Measurements from ENCODE around the gene MMP28.

Gene MMP28

DNA sequence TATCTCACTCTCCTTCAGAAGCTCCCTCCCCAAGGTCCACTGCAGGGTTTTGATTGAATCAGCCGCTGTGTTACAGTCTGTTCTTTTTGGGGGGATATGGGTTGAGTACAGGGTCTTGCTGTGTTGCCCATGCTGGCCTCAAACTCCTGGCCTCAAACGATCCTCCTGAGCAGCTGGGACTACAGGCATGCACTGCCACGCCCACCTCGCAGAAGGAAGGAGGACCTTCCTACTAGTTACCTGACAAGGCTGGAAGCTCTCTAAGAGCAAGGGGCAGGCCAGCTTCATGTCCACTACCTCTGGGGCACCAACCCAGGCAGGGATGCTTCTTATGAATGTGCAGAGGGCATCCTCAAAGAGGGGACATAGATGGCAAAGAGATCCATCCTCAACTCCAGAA, 1.9 kb upstream of the MMP28 start:
- no peak for DNase-seq

DNA sequence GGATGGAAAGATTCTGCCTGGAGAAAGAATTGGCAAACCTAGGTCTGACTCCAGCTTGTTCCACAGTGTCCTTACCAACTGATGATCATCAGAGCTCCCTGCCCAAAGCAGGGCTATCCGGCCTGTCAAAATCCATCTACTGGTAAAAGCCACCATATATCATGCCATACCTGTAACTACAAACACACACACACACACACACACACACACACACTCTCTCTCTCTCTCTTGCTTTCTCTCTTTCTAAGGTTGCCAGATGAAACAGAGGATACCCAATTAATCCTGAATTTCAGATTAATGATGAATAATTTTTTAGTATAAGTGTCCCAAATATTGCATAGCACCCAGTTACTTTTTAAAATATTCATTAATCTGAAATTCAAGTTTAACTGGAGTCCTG, 1.5 kb upstream of the MMP28 start:
- no peak for DNase-seq

DNA sequence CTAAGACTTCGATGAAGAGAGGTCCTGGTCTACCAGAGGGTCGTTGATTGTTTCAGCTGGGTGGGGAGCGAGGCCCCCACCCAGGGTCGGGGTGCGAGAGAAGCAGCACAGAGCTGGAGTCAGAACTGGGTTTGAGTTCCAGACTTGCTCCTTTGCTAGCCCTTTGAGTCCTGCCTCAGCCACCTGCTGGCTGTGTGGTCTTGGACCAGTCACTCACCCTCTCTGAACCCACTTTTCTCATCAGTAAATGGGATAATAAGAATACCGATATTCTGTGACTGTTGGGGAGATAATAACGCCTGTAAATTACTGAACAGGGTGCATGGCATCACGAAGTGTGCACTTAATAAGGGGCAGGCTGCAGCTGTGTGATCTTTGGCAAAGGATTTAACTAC, 427 bp upstream of the MMP28 start:
- DNase-seq = no peak

DNA sequence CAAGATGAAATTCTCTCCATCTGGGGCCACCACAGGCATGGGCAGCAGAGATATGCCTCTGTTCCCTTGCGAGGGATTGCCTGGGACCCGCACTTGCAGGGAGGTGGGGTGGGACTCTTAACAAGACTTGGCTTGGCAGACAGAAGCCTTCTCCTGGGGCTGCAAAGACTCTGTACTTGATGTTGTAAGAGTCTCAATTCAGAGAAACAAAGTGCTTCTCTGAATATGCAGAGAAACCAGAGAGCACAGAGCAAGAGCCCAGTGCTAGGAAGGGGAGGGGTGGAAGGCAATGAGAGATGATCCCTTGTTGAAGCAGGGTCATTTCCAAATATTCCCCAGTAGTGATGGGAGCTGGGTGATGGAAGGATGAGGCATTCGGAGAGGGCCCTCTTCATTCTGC, 2.2 kb downstream of the MMP28 start:
- DNase-seq = no peak

DNA sequence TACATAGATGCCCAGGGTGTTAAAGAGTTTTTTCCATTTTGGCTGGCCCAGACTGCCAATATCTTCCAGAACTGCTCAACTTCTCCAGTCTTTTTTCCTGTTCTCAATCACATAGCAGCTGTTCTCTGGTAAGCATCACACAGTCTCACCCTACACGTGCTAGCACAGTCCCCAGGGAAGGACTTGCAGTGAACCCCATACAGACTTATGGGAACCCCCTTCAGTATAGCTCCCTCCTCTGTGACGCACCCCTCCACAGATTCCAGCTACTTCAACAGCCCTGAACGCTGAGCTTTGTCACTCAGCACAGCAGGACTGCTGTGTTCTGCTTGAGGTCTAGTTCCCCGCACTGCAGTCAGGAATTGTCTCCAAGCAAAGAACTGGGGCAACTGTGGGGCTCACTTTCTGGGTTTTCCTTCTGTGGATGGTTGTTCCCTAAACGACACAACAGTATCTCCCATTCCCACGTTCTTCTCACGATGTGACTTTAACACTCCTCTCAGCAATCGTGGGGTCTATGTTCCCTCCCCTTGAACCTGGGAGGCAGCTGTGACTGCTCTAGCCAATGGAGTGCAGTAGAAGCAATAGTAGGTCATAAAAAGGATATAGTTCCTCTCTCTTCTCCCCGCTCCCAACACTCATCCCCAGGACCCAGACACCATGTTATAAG, 3.6 kb downstream of the MMP28 start:
- no peak for DNase-seq

DNA sequence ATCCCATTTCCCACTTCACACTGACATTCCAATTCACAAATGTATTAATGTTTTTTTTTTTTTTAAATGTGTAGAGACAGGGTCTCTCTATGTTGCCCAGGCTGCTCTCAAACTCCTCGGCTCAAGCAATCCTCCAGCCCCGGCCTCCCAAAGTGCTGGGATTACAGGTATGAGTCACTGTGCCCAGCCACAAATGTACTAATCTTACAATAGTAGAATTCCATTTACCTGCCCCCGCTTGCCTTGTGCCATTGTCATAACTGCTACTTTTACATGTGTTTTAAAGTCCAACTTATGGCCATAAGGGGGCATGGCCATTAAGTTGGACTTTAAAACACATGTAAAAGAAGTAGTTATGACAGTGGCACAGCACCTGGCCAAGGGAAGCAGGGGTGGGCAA, 4.6 kb downstream of the MMP28 start:
- DNase-seq = no peak

DNA sequence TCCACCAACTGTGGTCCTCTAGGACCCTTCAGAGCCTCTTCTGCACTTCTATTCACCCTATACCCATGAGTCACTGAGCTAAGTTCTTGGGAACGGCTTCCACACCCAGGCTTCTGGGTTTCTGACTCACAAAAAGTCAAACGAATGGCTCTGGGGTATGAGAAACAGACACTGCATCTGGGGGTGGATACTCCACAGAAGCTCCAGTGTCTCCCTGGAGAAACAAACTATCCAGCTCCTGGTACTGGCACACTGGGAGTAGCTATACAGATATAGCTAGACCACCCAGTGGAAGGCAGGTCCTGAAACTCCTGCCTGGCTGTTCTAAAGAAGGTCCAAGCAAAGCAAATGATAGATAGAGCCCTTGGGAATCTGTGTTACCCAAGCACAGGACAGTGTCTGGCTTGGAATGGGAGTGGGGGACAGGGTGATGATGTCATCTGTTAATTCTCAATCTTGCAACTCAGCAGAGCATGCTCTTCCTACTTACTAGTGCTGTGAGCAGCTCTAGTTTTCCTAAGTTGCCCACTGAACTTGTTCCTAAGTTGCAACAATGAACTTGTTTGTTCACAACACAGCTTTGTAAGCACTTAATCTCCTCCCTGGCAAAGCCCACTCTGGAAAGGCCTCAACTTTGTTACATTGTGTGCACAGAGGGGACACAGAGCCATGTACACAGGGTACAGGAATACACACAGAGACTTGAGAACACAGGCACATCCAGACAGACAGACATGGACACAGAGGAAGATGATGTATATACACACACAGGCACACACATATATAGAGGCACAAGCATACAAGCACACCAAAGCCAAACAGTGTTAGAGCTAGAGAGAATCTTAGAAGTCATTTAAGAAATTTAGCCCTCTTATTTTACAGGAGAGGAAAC, 6.7 kb downstream of the MMP28 start:
- DNase-seq = no peak

DNA sequence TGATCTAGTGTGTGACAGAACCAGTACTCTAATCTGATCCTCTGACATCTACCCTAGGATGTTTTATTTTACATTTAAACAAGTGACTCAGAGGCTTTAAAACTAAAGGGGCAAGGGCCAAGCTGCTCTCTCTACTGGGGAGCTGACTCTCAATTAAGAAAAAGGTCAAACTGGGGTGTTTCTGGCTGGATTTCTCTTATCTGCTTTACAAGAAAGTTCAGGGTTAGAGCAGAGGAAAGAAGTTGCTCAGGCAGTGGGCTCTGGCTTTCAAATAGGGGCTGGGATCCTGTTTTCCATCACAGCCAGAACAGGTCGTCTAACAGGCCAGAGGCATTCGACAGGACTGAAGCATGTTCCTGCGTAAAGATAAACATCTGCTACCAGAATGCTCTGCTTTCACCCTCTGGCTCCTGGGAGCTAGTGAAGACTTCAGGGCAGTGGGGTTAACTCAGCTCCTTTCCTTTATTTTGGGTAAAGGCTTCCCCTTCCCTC, 8.5 kb downstream of the MMP28 start:
- DNase-seq = no peak

DNA sequence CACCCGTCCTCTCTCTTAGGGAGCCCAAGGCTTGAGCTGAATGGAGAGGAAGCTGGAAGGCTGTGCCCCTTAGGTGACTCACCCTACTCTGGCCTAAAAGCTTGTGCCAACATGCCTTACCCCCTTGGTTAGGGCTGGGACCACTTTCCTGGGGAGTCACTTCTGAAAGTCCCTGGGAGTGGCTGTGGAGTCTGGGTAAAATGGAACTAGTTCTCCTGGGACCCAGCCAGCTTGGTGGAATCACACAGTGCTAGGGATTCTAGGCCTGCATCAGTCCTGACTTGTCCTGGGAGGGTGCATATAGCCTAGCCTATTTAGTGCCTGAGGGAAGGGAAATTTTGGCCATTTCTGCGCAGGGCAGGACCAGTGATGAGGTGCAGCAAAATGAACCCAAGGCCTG, 10.5 kb downstream of the MMP28 start:
- DNase-seq = no peak

DNA sequence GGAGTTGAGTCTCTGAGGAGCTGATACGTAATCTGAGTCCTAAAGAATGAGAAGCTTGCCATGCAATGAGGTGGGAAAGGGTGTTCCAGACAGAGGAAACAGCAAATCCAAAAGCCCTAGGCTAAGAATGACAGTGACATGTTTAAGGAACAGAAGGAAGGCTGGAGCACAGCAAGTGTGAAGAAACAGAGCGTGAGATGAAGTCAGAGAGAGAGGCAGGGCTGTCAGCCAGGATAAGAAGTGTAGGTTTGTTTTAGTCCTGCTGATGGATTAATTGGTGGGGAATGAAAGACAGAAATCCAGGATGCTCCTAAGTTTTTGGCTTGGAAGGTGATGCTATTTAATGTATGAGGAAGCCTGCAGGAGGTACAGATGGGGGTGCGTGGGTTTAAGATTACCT, 14.5 kb downstream of the MMP28 start:
- DNase-seq = no peak

DNA sequence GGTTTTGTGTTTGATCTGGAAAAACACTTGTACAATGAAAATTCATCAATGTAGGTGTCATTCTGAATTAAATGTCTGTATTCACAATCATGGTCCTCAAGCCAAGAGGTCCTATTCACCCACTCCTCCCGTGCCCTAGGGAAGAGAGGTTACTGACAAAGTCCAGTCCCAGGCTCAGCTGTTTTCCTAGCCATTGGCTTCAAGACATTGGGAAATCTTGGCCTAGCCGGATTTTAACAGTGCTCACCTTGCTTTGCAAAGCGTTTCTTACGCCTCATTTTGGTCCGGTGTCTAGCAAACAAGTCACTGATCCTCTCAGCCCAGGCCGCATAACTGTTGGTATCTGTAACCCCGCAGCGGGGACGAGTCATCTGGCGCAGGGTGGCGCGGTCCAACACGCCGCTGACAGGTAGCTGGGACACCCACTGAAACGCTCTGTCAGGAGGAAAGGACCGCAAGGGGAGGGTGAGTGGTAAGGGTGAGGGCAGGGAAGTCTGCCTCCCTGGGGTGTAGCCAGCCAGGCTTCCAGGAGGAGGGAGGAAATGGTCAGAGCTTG, 16.7 kb downstream of the MMP28 start:
- DNase-seq = no peak

DNA sequence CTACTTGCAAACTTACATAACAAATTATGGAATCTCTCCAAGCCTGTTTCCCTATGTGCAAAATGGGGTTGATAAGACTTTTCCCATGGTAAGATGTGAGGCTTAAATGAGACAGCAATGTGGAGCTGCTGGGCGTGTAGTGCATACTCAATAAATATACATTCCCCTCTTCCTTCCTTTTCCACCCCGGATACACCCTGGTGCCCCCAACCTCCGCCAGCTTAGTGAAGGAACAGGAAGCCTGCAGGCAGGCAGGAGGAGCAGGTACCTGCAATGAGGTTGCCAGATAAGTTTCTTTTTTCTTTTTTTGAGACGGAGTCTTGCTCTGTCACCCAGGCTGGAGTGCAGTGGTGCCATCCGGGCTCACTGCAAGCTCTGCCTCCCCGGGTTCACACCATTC, 19.9 kb downstream of the MMP28 start:
- no peak for DNase-seq

DNA sequence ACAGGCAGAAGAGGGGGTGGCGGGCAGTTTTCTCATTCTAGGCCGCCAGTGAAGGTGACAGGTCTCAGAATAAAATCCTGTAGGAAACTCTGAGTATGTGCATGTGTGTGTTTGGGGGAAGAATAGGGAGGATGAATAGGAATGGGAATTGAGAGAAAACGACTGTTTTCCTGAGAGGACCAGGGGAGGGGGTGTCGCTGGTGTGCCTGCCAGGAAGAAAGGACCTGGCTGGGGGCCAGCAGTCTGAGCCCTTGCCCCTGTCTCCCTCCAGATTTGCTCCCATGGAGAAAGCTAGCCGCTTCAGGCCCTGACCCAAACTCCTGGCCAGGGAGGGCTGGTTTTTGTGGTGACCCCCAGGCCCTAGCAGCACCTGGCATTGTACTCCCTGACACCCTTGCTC, 20.4 kb downstream of the MMP28 start:
- DNase-seq = no peak

DNA sequence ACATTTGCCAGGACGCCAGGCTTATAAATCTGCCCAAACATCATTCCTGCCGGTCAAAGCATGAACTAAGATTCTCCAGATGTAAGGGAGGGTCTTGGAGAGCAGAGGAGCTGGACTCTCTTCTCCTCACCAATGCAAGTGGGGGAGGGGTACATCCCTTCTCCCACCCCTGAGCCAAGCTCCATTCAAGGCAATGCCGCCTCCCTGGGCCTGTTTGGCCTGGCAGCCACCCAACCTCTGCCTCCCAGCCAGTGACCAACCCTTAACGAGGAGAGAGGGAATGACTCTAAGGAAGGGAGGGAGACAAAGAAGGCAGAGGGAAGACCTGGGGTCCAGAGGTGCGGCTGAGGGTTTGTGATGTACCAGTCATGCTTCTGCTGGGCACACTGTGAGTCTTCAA, 20.9 kb downstream of the MMP28 start:
- DNase-seq = no peak

DNA sequence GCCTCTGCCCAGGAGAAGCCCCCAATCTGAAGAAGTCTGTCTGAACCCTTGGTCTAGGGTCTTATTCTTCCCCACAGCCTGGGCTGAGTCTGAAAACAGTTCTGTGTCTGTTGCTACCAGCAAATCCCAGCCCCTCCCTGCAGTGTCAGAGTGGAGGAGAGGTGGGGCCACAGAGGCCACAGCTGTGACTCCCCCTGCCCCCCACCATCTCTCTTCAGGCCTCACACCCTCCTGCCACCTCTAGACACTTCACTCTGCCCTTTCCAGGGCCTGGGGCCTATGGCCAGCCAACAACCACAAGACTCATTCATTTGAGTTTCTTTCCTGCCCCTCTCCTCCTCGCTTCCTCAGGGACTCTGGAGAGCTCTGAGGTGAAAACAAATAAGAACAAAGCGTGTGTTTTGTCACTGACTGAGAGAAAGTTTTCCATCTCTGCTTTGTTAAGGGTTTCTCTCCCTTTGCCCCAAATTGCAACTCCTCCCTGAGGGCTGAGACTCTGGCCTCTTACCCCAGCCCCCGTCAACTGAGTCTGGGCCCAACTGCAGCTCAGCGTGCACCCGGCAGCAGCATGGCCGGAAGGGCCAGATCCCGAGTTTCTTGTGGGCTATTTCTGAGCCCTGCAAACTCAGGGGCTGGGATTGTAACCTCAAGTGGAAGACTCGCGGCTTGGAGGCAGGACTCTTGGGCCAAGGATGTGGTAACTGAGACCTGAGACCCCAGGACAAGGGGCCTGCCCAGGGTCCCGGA, 21.6 kb downstream of the MMP28 start:
- DNase-seq = no peak

DNA sequence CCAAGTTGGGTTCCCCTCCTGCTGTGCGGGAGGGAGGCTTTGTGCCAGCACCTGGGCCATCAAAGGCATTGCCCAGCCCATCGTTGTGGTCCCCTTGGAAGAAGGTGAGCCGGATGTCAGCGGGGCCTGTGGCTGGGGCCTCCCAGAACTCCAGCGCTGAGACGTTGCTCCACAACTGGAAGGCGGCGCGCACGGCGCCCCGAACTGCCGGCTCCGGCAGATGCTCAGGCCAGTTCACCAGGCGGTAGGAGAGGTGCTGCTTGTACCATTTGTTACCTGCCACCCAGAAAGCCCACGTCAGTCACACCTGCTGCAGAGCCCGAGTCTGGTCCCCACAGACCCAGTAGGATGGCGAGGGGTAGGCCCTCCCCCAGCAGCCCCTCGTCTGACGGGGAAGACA, 22.3 kb downstream of the MMP28 start:
- DNase-seq = no peak

DNA sequence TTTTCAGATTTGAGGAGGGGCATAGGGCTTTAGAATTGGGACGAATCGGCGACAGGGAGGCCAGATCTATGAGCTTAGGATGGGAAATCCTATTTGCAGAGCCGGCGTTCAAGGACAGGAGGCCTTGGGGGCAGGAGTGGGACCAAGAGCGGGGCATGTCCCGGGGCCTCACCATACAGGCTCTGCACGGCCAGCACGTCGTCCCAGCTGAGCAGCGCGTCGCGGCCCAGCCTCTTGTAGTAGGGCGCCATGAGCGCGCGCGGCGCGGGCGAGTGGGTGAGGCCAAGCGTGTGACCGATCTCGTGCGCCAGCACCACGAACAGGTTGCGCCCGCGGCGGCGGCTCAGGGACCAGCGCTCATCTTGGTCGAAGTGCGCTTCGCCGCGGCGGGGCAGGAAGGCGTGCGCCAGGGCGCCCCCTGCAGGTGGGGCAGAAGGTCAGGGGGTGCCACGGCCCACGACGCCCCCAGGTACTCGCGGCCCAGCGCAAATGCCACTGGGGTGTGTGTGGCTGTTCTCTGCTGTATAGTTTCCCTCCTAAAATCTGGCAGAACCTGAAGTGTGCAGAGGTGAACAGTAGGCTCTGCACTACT, 25.4 kb downstream of the MMP28 start:
- DNase-seq = no peak

DNA sequence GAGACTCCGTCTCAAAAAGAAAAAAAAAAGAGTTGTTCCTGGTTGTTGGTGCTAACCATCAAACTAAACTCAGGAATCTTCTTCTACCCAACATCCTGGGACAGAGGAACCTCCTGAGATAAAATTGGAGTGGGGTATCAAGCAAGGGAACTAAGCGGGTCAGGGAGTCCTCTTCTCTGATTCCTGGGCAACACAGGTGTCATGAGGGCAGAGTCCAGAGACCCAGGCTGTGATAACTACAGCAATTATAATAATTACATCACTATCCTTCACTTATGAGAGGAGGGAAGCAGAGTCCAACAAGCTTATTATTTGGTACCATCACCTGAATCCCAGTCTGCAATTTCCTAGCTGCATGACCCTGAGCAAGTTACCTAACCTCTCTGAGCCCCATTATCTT, 26.6 kb downstream of the MMP28 start:
- DNase-seq = no peak

DNA sequence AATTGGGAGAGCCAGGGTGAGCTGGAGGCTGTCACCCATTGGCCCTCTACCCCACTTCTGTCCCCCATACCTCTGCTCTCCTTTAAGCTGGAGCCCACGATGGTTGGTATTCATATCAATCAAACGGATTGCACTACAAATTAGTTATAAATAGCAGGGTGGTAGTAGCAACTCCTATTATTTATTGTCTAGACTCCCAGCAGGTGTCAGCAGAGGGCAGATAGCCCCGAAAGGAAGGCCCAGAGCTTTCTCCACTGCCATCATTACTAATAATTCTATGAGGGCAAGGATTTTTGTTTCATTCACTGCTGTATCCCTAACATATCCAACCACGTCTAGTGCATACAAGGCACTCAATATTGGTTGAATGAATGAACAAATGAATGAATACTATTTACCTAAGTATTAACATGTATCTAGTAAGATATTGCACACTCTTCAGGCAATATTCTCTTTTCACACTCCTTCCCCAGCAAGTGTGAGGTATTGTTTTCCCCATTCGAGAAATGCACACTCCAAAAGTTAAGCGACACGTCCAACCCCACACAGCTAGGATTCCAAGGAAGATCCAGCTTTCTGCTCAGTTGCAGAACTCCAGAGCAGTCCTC, 28.4 kb downstream of the MMP28 start:
- DNase-seq = no peak

DNA sequence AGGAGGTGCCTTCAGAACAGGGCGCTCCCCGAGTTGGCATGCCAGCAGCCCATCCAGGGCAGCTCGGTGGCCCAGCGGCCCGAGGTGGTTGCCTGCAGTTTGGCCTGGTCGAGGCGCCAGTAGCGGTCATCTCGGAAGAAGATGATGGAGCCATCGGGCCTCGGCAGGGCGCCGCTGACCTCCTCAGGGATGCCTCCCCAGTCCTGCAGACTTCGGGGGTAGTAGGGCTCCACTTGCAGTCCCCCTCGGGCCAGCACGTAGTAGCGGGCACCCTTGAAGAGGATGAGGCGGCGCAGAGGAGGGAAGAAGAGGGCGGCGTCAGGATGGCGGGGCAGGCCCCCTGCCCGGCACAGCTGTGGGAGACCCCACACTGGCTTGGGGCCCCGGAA, 29.0 kb downstream of the MMP28 start:
- DNase-seq = no peak

DNA sequence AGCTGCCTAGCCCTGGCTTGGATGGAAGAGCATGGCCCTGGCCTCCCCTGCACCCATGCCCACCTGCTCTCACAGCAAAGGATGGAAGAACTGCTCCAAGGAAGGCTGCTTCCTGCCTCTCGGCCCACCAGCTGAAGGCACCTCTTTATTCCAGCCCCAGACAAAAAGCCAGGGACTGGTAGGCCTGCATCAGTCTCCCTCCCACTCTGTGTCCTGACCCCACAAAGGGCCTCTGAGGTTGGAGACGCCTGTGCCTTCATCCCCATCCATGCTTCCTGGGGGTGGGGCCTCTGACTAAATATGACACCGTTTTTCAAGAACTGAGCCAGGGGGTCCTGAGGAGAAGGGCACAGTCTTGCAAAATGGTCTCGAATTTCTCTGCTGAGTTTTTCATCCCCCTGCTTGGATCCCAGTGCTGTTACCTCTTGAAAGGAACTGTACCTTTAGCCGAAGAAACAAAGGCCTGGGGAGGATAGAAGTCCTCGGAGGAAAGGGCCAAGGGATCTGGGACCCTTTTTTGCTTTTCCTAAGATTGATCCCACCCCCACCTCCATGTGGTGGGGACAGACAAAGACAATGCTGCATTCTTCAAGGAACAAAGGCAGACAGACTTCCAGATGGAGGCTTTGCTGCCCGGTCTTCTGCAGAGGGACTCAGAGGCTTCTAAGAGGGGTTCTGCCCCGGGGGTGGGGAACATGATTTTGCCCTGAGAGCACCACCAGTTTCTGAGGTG, 29.5 kb downstream of the MMP28 start:
- no peak for DNase-seq

Measured in stimulated activated CD4-positive, alpha-beta T cell treated with anti-CD3 and anti-CD28 coated beads, Interleukin-1b, Interleukin-23, amount 100 ng/mL, for 48 hours (primary cell).